Mesenteric fat pad (tissue), 1 donor: ENCODE results near the gene SQOR. TPM values are rescaled to one million over a fixed set of nuclear protein-coding genes. Genes with fewer than 3 reads are reported as not detected.

ENCODE experiments used
- DNase-seq: peaks from one replicate; pipeline ENCODE4 v3.0.0-alpha.2; 2020; ENCODE audit warnings: low spot score
- total RNA-seq: library from RNA; stranded (reverse); fragmentation: NEBNext Ultra II Directional; extraction: Animal tissue kit (Norgen Biotek cat#: 25700); gene quantifications from one replicate; pipeline ENCODE4 v1.2.1, GENCODE V29; 2021
- donor health status: DM: yes; HTN: yes; CAD: no.

SQOR gene
- total RNA-seq, 1 donor from 2014 or later = 62.1 TPM

- DNase-seq = no peak
These were observed 23.1 kb downstream of the SQOR start for GRCh38 chr15:45657764-45658545.

GRCh38 chr15:45660231-45660979 lies 25.6 kb downstream of the SQOR start:
- no peak for DNase-seq

GRCh38 chr15:45662375-45662774 lies 27.5 kb downstream of the SQOR start:
- no peak for DNase-seq

DNA sequence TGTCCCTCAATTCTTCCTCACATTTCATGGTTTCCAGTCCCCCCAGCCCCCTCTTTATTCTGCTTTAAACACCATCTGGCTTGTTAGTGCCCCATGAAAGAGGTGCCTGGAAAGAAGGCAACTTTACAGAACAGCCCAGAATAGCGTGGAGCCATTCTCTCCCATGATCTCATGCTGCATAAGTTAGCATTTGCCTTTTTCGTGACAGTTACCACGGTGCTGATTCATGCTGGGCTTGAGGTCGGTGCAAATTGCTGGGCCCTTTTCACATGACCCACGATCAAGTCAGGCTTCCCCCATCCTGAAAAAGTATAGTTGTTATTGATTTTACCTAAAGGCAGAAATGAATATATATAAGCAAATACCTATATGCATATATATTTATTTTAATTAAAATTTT lies 29.6 kb downstream of the SQOR start:
- no peak for DNase-seq

DNA sequence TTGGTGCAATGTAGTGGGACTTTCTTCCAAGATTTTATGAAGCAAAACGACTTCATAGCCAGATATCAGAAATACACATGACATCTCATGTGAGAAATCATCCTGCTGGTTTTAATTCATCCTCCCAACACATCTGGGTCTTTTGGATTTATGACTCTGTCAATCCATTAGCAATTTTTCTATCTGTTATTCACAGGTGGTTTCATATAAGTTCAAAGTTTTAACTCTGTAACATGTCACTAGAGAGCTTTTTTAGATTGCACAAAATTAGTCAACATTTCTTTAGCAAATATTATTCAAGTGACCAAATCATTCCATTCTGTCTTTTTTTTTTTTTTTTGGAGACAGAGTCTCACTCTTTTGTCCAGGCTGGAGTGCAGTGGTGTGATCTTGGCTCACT lies 30.4 kb downstream of the SQOR start:
- no peak for DNase-seq

GRCh38 chr15:45666119-45666875 lies 31.5 kb downstream of the SQOR start:
- no peak for DNase-seq

DNA sequence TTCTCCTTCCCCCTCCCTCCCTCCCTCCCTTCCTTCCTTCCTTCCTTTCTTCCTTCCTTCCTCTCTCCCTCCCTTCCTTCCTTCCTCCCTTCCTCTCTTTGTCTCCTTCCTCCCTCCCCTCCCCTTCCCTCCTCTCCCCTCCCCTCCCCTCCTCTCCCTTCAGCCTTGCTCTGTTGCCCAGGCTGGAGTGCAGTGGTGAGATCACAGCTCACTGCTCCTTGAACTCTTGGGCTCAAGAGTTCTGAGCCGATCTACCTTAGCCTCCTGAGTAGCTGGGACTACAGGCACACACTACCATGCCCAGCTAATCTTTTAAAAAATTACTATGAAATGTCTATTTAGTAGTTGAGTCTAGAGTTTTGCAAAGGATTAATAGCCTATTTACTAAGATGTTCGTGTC lies 32.2 kb downstream of the SQOR start:
- no peak for DNase-seq

DNA sequence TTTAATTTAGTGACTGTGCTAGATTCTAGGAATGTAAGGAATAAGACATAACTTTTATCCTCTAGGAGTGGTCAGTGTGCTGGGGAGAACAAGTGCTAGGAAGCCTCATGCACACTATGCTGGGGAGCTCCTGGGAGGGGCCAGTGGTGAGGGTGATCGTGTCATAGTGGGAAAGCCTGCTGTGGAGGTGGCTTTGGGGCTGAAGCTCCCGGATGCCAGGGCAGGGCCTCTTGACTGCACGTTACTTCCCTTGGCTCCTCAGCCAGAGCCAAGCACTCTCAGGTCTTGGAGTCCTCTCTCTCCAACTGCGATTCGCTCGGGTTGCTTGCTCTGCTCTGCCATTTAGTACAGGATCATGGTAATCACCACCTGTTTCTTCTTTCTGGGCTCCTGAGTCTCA lies 33.6 kb downstream of the SQOR start:
- DNase-seq = no peak

DNA sequence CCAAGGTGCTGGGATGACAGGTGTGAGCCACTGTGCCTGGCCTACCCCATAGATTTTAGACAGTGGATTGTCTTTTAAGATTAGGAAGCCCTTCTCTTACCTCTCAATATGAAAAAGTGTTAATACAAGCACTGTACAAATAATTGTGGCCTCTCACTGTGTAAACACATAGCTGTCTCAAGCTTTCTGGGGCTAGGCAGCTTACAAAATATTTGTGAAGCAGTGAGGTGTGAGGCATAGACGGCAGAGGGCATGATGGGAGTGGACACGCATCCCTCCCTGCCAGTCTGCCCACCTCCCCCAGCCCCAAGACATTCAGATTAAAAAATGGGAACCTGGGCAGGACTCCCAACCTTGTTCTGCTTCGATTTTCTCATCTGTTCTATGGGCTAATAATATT lies 34.6 kb downstream of the SQOR start:
- no peak for DNase-seq

- DNase-seq = no peak
These were observed 35.3 kb downstream of the SQOR start for GRCh38 chr15:45670091-45670490.

DNA sequence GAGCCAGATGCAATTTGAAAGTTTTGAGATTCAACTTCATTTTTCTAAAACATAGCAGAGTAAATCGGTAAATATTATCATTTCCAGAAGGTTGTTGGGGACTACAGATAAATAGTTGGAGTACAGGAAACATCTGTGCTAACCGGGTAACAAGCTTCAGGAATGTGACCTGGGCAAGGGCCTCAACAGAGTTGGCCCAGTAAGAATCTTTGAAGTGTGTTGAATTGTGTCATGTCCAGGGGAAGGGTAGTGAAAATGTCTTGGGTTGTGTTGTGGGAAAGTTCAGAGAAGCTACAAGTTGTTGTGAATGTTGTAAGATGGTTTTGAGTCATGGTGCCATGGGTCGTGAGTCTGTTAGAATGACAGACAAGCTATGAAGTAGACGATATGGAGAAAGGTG lies 35.7 kb downstream of the SQOR start:
- DNase-seq = no peak

DNA sequence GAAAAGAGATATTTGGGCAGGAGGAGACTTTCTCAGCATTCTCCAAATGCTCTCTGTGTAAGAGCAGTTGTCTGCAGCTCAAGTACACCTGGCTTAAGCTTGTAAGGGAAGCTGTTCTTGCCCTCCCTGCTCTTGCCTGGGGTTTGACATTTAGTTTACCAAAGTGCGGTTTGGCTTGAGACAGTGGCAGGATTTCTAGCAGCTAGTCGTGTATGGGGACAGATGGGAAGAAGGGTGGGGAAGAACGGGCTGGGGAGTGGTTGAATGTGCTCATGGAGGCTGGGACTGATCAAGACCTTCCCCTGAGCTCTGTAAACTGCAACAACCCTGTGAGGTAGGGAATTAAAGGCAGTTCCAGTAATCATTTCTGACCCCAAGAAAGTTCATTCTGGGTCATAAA lies 39.8 kb downstream of the SQOR start:
- no peak for DNase-seq

- DNase-seq = no peak
These were observed 43.0 kb downstream of the SQOR start for GRCh38 chr15:45677797-45678196.

DNA sequence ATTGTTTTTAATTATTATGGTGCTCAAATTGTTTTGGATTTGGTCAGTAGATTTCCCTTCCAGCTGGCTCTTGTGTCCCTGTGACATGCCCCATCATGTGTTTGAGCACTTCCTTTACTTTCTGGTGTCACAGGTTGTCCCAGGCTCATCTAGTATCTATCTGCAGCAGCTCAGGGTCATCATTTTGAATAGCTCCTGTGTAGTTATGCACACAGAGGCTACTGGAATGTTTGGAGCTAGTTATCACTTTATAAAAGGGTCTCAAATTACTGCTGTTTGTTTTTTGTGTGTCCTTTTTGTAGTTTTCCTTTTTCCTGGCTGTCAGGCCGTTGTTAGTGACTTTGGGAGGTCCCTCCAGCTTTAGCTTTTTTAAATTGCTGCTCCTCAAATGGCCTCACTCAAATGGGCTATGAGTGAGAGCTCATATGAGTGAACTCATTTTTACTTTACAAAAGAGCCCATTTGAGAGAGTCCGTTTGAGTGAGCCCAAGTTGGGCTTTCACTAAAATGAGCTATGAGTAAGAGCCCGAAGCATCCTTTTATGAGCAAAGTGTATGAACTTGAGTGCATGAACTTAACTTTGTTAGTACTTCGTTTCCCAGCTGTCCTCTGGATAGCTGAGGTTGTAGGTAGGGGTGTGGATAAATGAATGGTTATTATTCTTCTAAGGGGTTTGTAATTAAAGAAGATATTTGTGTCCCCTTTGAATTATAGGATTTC lies 43.8 kb downstream of the SQOR start:
- DNase-seq = no peak

DNA sequence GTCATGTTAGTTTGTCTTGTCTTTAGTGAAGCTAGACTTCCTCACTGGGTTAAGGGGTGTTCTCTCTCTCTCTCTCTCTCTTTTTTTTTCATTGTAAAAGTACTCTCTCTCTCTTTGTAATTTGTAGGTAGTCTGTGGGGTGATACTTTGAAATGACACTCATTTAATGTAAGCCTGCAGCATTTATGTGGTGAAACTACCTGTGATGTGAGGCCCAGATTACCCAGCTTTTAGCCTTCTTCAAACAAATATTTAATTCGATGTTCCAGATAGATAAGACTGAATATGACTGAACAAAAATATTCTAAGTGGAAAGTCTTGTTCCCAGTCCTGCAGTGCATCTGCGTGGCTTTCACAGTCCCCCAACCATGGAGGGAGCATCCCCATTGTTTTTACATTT lies 49.7 kb downstream of the SQOR start:
- no peak for DNase-seq

DNA sequence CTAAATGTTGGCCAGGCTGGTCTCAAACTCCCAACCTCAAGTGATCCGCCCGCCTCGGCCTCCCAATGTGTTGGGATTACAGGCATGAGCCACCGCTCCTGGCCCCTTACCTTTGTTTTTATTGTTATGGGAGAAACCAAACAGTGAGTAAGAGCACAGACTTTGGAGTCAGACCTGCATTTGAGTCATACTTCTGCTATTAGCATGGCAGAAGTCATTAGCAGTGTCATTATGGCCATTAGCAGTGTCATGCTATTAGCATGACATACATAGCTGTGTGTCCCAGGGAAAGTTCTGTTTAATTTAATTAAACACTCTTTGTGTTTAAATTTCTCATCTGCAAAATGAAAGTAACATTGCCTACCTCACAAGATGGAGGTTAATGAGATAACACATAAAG lies 54.8 kb downstream of the SQOR start:
- DNase-seq = no peak

- DNase-seq = no peak
These were observed 55.9 kb downstream of the SQOR start for GRCh38 chr15:45690581-45691260.

- no peak for DNase-seq
These were observed 66.3 kb downstream of the SQOR start for GRCh38 chr15:45701108-45701507.

DNA sequence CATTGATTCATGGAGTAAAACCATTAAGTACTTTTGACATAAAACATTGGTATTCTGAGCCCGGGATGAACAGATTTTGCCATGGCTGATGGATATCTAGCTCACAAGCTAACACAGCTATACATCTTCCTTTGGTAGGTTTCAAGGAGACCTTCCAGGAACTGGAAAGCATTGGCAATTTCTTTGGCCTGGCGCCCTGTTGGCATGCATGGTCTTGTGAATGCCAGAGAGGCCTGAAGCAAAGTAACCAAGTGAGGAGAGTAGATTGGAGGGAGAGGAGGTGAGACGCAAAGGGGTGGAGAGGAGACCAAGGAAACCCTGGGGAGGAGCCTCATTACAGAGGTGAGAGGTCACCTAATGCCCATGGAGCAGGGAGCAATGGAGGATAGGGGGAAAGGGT lies 67.2 kb downstream of the SQOR start:
- no peak for DNase-seq

DNA sequence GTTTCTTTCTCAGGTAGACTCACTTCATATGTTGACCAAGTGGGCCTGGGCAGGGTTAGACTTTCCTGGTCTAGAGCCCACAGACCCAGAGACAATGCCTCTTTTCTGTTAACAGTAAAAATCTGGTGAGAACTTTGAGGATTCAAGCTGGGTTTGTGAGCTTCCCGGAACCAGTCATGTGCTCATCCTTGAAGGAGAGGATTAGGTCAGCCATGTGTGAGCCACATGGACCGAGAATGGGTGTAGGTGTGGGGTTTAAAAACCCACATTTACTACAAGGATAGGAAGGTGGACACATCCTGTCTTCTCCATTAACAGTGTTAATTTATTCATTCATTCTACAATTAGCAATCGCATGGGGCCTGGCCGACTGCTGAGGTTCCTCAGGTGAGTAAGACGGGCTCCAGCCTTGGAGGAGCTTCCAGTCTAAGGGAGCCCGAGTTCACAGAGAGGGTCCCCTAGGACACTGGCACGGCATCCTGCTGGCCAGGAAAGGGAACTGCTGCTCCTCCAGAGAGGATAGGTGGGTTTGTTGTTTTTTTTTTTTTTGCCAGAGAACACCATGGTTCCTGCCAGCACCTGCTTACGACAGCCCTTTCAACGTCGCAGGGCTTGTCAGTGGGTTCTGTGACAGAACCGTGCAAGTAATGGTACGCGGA lies 69.0 kb downstream of the SQOR start:
- no peak for DNase-seq
